Mucosa of rectum (tissue), 2 donors: Measurements from ENCODE around the gene LYPD6.

Experiments
- H3K27ac ChIP-seq, 2 donors: one replicate each; pipeline ENCODE4 v1.7.0; 2013; ENCODE audit warnings: inconsistent platforms in 2 of 2, low read depth in 2 of 2, low read length in 2 of 2
- H3K27me3 ChIP-seq, 2 donors: one replicate each; pipeline ENCODE4 v1.7.0; 2013; ENCODE audit warnings: low read length in 2 of 2; ENCODE audit not compliant: control insufficient read depth in 2 of 2, insufficient read depth in 2 of 2
- H3K36me3 ChIP-seq, 2 donors: one replicate each; pipeline ENCODE4 v1.7.0; 2013; ENCODE audit warnings: low read length in 2 of 2; ENCODE audit not compliant: control insufficient read depth in 2 of 2, insufficient read depth in 2 of 2
- H3K4me1 ChIP-seq, 2 donors: one replicate each; pipeline ENCODE4 v1.7.0; 2013; ENCODE audit warnings: low read length in 2 of 2, mild to moderate bottlenecking in 1 of 2; ENCODE audit not compliant: control insufficient read depth in 2 of 2, insufficient read depth in 2 of 2
- H3K4me3 ChIP-seq, 2 donors: one replicate each; pipeline ENCODE4 v1.7.0; 2013; ENCODE audit warnings: low read length in 2 of 2
- H3K9ac ChIP-seq, 2 donors: one replicate each; pipeline ENCODE4 v1.7.0; 2013; ENCODE audit warnings: low read length in 2 of 2, low read depth in 1 of 2, mild to moderate bottlenecking in 1 of 2
- H3K9me3 ChIP-seq, 2 donors: one replicate each; pipeline ENCODE4 v1.7.0; 2013; ENCODE audit warnings: low read length in 2 of 2; ENCODE audit not compliant: control insufficient read depth in 2 of 2
- donor health status: healthy.
- donor health status: Normal muscosa, but diverticular disease.

Gene LYPD6

DNA sequence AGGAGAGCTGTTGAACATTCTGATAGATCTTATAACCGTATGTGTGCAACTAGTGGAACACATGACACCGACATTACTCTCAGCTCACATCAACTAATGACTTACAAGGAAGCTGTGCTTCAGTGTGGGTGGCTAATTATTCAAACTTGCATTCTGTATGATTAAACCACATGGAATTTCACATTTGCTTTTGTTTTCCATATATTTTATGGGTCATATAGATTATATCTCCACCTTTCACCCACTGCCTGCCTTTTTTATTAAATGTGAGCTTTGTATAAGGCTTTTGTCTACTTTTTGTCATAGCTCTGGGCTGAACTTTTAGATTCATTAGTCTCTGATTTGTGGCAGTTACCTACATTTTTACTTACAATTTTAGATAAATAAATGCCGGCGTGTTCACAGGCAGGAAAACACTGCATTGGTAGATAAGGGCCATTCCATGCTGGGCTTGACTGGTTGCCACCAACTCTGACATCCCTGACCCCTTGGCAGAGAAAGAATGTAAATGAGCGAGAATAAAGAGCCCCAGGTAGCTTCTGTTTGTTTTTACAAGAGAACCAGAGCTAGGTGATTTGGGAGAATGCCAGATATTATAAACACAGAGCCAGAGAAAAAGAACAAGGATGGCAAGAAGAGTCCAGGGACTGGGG lies 35.7 kb downstream of the LYPD6 start:
- no peak overlapping the region for H3K9ac ChIP-seq

DNA sequence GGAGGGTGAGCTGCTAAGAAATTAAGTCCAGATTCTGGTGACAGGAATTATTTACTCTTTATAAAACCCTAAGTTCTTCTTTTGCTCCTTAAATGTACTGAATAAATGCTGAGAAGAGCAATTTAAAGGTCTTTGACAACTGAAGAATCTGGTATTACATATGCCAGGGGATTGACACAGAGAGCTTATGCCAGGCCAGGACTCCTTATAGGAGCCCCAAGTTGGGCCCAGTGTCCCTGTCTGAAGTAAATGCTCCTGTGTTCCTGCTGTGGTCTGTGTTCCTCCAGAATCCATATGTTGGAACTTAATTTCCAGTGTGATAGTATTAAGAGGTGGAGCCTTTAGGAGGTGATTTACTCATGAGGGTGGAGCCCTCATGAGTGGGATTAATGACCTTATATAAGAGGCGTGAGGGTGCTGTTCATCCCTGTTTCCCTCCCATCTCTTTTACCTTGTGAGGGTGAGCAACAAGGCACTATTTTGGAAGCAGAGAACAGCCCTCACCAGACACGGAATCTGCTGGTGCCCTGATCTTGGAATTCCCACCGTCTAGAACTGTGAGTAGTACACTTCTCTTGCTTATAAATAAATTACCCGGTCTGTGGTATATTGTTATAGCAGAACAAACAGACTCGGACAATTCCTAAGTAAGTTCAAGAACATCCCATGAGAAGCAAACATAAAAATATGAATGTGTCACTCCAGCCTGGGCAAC lies 39.8 kb downstream of the LYPD6 start:
- no peak overlapping the region for H3K27ac ChIP-seq
- H3K4me1 ChIP-seq: peaks cover 0 to 6% of the 10 kb centered on the region in 2 donors
- no peaks in the 10 kb centered on the region for H3K27me3 ChIP-seq
- H3K4me3 ChIP-seq: no peak overlapping the region
- no peak overlapping the region for H3K9ac ChIP-seq
- H3K36me3 ChIP-seq: no peaks in the 10 kb centered on the region
- no peaks in the 10 kb centered on the region for H3K9me3 ChIP-seq

More for the DNA sequence above, 35.7 kb downstream of the LYPD6 start:
- Histone ChIP-seq H3K9me3 (no peaks in the 10 kb centered on the region), H3K4me3 (no peak overlapping the region), H3K36me3 (no peaks in the 10 kb centered on the region), H3K4me1 (peaks cover 0 to 6% of the 10 kb centered on the region in 2 donors), H3K27ac (no peak overlapping the region), H3K27me3 (no peaks in the 10 kb centered on the region)

DNA sequence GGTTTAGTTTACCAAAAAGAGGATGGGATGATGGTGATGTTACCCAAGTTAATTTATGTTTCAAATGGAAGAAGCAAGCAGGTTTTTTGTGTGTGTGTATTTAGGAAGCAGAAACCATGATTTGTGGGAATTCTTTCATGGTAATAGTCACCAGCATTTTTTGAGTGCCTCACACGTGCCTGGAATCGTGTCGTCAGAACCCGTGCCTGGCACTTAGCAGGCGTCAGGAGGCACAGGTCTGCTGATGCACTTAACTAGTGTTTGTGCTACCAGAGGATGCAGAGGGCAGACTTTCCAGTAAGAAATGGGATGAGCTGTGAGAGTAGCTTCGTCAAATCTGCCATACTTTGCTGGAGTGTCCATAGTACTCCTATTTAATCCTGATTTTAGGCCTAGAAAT lies 41.1 kb downstream of the LYPD6 start:
- no peaks in the 10 kb centered on the region for H3K9me3 ChIP-seq
- no peak overlapping the region for H3K9ac ChIP-seq
- H3K4me3 ChIP-seq: no peak overlapping the region
- H3K36me3 ChIP-seq: no peaks in the 10 kb centered on the region
- no peaks in the 10 kb centered on the region for H3K27me3 ChIP-seq
- H3K4me1 ChIP-seq: peaks cover 0 to 2% of the 10 kb centered on the region in 2 donors
- no peak overlapping the region for H3K27ac ChIP-seq

DNA sequence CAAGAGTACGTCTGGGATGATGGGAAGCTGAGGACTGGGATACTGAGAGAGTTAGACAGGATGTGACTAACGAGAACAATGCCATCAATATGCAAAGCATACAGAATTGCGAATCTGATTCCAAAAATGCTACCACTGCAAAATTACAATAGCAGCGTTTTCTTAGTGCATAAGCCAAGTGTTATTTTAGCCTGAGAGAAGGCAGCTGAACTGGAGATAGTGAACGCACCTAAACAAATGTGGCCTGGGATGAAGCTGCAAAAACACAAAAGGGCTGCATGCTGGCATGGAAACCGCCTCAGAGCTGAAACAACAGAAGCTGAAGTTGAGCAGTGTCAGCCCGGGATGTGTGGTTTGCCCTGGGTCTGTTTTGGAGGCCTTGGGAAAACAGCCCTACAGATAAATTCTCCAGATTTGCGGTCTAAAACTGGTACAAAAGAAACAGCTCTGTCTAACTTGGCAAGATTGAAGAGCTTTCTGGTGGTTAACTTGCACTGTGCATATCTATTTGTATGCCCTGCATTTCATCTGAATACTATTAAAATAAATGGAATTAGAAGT lies 45.5 kb downstream of the LYPD6 start:
- Histone ChIP-seq H3K27me3 (no peaks in the 10 kb centered on the region), H3K9me3 (no peaks in the 10 kb centered on the region), H3K9ac (no peak overlapping the region), H3K36me3 (no peaks in the 10 kb centered on the region), H3K4me3 (no peak overlapping the region), H3K4me1 (no peaks in the 10 kb centered on the region), H3K27ac (no peak overlapping the region)

DNA sequence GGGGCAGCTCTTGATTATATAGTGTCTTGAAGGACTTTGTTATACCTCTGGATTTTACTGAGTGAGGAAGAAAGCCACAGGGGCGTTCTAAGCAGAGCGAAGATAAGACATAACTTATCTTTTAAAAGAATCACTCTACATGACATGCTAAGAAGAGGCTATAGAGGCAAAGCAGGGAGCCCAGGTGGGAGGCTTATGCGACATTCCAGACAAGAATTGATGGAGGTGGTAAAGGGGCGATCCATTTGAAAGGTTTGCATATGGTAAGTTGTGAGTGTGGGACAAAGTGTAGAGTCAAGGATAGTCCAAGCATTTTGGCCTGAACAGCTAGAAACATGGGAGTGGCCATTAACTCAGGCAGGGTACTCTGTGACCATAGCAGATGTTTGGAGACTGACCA lies 49.8 kb downstream of the LYPD6 start:
- H3K27ac ChIP-seq: no peak overlapping the region
- no peaks in the 10 kb centered on the region for H3K36me3 ChIP-seq
- H3K4me3 ChIP-seq: no peak overlapping the region
- no peaks in the 10 kb centered on the region for H3K4me1 ChIP-seq
- no peaks in the 10 kb centered on the region for H3K27me3 ChIP-seq
- H3K9me3 ChIP-seq: no peaks in the 10 kb centered on the region
- H3K9ac ChIP-seq: no peak overlapping the region

DNA sequence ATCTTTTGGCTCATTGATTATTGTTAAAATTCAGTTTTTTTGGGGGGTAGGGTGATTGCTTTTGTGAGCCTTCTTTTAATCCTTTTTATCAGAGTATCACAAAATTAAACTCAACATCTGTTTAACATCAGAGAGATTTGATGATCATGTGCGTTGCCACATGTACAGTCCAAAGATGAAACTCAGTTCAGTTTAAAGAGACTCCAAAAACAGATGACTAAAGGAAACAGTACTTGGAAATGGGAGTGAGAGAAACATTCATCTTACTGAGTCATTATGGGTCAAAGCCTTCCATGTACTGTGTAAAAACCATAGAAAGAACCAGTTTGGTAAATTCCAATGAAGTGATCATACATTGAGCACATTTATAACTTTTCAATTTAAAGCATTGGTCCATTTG lies 53.0 kb downstream of the LYPD6 start:
- no peaks in the 10 kb centered on the region for H3K27me3 ChIP-seq
- no peaks in the 10 kb centered on the region for H3K9me3 ChIP-seq
- no peak overlapping the region for H3K9ac ChIP-seq
- H3K27ac ChIP-seq: no peak overlapping the region
- no peak overlapping the region for H3K4me3 ChIP-seq
- H3K4me1 ChIP-seq: no peaks in the 10 kb centered on the region
- no peaks in the 10 kb centered on the region for H3K36me3 ChIP-seq

DNA sequence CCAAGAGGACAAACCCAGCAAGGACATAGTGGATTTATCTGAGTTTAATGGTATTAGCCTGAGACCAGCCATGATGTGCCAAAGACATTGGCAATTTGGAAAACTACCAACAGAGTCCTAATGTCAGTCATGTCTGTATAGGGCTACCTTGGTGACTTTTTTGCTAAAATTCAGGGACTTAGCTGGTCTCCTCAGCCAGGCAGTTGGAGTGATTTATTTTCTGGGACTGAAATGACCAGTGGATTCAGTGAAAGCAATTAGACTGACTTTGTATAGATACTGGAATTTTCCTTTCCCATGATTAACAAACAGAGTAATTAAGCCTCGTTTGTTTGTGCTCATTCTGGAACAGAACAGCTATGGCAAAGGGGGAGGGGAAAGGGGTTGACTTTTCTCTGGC lies 55.0 kb downstream of the LYPD6 start:
- Histone ChIP-seq H3K27me3 (no peaks in the 10 kb centered on the region), H3K36me3 (no peaks in the 10 kb centered on the region), H3K4me3 (no peak overlapping the region), H3K9me3 (no peaks in the 10 kb centered on the region), H3K27ac (no peak overlapping the region), H3K9ac (no peak overlapping the region), H3K4me1 (no peaks in the 10 kb centered on the region)

DNA sequence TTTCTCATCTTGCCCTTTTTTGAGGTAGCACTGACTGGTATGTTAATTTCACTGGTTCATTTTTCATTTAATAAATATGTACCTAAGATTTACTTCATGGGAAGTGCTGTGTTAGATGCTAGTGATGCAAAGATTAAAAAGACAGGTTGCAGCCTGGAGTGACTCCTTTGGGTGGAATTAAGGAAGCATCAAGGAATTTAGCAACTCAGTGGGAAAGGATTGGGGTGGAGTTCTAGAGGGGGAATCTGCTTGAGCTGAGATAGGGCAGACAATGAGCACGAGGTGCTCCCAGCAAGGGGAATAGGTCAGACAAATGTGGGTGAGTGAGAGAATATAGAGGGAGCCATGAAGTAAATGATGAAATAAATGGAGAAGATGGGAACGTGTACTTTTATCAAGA lies 57.0 kb downstream of the LYPD6 start:
- Histone ChIP-seq H3K9ac (no peak overlapping the region), H3K27ac (no peak overlapping the region), H3K27me3 (no peaks in the 10 kb centered on the region), H3K4me3 (no peak overlapping the region), H3K4me1 (no peaks in the 10 kb centered on the region), H3K36me3 (no peaks in the 10 kb centered on the region), H3K9me3 (no peaks in the 10 kb centered on the region)

DNA sequence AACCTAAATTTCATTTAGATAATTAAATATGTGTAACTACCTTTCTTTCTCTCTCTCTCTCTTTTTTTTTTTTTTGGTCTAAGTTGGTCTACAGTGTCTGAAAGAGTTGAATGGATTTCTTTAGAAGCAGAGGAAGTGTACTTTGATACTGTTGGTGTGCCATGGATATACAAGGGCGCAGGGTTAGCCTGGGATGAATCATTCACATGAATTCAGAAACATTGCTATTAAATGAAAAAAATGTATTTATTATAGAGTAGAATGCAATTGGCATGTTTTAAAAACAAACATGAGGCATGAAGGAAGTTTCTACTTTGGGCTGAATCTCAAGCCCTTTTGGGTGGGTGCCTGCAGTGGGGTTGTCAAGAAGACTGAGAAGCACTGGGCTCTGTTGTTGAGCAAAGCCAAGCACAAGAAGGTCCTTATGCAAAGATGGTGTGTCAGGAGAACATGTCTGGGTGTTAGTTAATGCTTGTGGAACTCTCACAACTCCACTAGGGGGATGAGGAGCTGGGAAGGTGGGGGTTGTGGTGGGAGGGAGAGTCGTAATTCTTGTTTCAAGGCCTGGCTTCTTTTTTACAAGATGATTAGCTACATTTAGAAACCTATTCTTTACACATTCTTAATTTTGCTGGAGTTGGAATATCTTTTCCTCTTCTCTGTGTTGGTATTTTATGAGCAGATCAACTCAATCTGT lies 57.9 kb downstream of the LYPD6 start:
- no peaks in the 10 kb centered on the region for H3K9me3 ChIP-seq
- no peak overlapping the region for H3K27ac ChIP-seq
- no peak overlapping the region for H3K4me3 ChIP-seq
- no peaks in the 10 kb centered on the region for H3K36me3 ChIP-seq
- H3K9ac ChIP-seq: no peak overlapping the region
- H3K27me3 ChIP-seq: no peaks in the 10 kb centered on the region
- no peaks in the 10 kb centered on the region for H3K4me1 ChIP-seq

DNA sequence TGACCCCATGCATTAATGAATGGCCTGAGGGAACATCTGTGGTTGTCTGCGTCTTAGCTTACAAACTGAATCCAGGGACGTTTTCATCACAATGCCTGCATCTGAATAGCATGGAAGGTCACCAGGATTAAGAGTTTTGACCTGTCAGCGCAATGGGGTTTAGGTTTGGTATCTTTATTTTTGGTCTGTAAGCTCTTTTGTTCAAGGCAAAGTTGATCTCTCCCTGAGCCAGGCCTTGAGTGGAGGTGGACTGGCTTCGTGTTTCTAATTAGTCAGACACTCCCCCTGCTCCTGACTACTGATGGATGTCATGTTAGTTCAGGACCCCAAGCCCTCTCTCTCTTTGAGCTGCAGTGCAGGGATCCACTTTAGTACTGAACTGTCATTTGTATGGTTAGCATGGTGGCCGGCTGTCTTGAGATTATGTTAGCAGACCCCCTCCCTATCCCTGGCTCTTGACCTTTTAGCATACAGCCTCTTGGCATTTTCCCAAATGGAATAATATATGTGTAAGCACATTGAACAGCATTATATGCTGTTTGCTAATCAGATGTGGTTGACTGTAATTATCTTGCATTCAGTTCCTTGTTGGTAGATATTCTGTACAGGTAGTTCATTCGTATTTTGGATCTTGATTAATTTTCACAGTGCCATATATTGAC lies 59.2 kb downstream of the LYPD6 start:
- Histone ChIP-seq H3K4me3 (no peak overlapping the region), H3K9ac (no peak overlapping the region), H3K27ac (no peak overlapping the region), H3K9me3 (no peaks in the 10 kb centered on the region), H3K36me3 (no peaks in the 10 kb centered on the region), H3K27me3 (no peaks in the 10 kb centered on the region), H3K4me1 (no peaks in the 10 kb centered on the region)
